ENCODE results near the gene LTN1. TPM values are rescaled to one million over a fixed set of nuclear protein-coding genes. Genes with fewer than 3 reads are reported as not detected.

The LTN1 gene
- total and polyA plus RNA-seq, 2 of the 13 experiments (the other 11 are each of a cell fraction or from before 2014, with no cell fraction given): 6.7 to 24.6 TPM

GRCh38 chr21:28992526-28993292 lies at the start of gene LTN1 (continued):
- TF ChIP-seq SRSF9 (IDR thresholded peaks at IDR 0.05; ENCODE audit: borderline replicate concordance, insufficient read depth, low read depth, low read length, poor library complexity, severe bottlenecking): no peak
- peak; percentile 96 for TF ChIP-seq NR2C2 (CRISPR knock-in tag; IDR thresholded peaks at IDR 0.05; ENCODE audit: borderline replicate concordance)
- TF ChIP-seq ZNF263 (CRISPR knock-in tag; IDR thresholded peaks at IDR 0.05): peak; percentile 68; the same call in 1 of the 2 replicates
- TF ChIP-seq HNF4A (CRISPR knock-in tag; IDR thresholded peaks at IDR 0.05): peak; percentile 55
- TF ChIP-seq THAP9 (CRISPR knock-in tag; IDR thresholded peaks at IDR 0.05; ENCODE audit: borderline replicate concordance): peak; percentile 89; the same call in 1 of the 2 replicates
- peak; percentile 98 for TF ChIP-seq SIN3A (IDR thresholded peaks at IDR 0.05; ENCODE audit: borderline replicate concordance, low read depth, low read length)
- no peak for TF ChIP-seq STAG1 (CRISPR knock-in tag; IDR thresholded peaks at IDR 0.05)
- TF ChIP-seq ZNF383 (CRISPR knock-in tag; IDR thresholded peaks at IDR 0.05; ENCODE audit: borderline replicate concordance): no peak
- TF ChIP-seq HMG20B (CRISPR knock-in tag; conservative IDR thresholded peaks at IDR 0.05): no peak
- peak; percentile 64; the same call in 1 of the 2 replicates for TF ChIP-seq ZNF503 (CRISPR knock-in tag; IDR thresholded peaks at IDR 0.05)
- no peak for TF ChIP-seq ZNF24 (IDR thresholded peaks at IDR 0.05)
- TF ChIP-seq EEA1 (CRISPR knock-in tag; IDR thresholded peaks at IDR 0.05; ENCODE audit: borderline replicate concordance): no peak
- TF ChIP-seq NFAT5 (CRISPR knock-in tag; IDR thresholded peaks at IDR 0.05): peak; percentile 73
- peak; percentile 98 for TF ChIP-seq TFDP2 (CRISPR knock-in tag; IDR thresholded peaks at IDR 0.05)
- TF ChIP-seq ZNF557 (CRISPR knock-in tag; IDR thresholded peaks at IDR 0.05): no peak
- TF ChIP-seq CREB1 (IDR thresholded peaks at IDR 0.05): peak; percentile 97
- peak; percentile 99 for TF ChIP-seq CREB1 (CRISPR knock-in tag; IDR thresholded peaks at IDR 0.05)
- TF ChIP-seq KMT2A (CRISPR knock-in tag; IDR thresholded peaks at IDR 0.05): peak; percentile 86

Measured in HepG2 (cell line).